ENCODE measurements around the gene TRMT10C.

GRCh38 chr3:101567528-101568317 lies 6.1 kb downstream of the TRMT10C start:
- TF ChIP-seq CTCF (conservative IDR thresholded peaks at IDR 0.05 in 1 of 2, IDR thresholded peaks at IDR 0.05 in 1 of 2; ENCODE audit: low read depth in 1 of 2, low read length in 2 of 2) (no peak), EZH2 (IDR thresholded peaks at IDR 0.05; ENCODE audit: low read length, missing control alignments) (no peak)

Data from fibroblast of lung (primary cell).